ENCODE results near the gene SLC22A23. TPM values are rescaled to one million over a fixed set of nuclear protein-coding genes. Genes with fewer than 3 reads are reported as not detected.

SLC22A23 gene
- total and polyA plus RNA-seq, 2 experiments from 2014 or later = 6.1 to 38.3 TPM

- TF ChIP-seq ETS1 (IDR thresholded peaks at IDR 0.05) = no peak
- no peak for TF ChIP-seq POLR2AphosphoS5 (IDR thresholded peaks at IDR 0.05; ENCODE audit: low read depth)
- no peak for TF ChIP-seq ZNF462 (CRISPR knock-in tag; IDR thresholded peaks at IDR 0.05)
- no peak for TF ChIP-seq ZNF114 (CRISPR knock-in tag; IDR thresholded peaks at IDR 0.05)
- TF ChIP-seq EZH2 (IDR thresholded peaks at IDR 0.05; ENCODE audit: low read depth, unreplicated experiment) = no peak
These were observed 152.9 kb downstream of the SLC22A23 start (continued) for GRCh38 chr6:3303795-3304411.

- peaks cover 6% of the 10 kb centered on the region; the same call in 2 of the 3 replicates for H3K4me1 Mint-ChIP-seq
- peaks cover 3% of the 10 kb centered on the region; the same call in 1 of the 3 replicates for H3K9me3 Mint-ChIP-seq
These were observed 155.3 kb downstream of the SLC22A23 start for GRCh38 chr6:3301506-3301905.

More at GRCh38 chr6:3301506-3301905, 155.3 kb downstream of the SLC22A23 start:
- H3K9me2 ChIP-seq (ENCODE audit: insufficient read depth) = no peaks in the 10 kb centered on the region; the same call in 1 of the 2 replicates
- H3K27ac ChIP-seq (ENCODE audit: low read depth) = no peak overlapping the region
- Mint-ChIP-seq H3K36me3 (ENCODE audit: low read depth) (peaks cover 33% of the 10 kb centered on the region), H3K4me3 (no peak overlapping the region), H3K27me3 (ENCODE audit: insufficient read depth, low read depth, poor library complexity) (peaks cover 13% of the 10 kb centered on the region), H3K27ac (no peak overlapping the region)
- H3F3A ChIP-seq (replicated peaks; ENCODE audit: low read depth) = no peaks in the 10 kb centered on the region
- peaks cover 4% of the 10 kb centered on the region; the same call in 1 of the 2 replicates for H4K20me1 ChIP-seq (replicated peaks; ENCODE audit: insufficient read depth)
- H3K27me3 ChIP-seq (ENCODE audit: insufficient read depth) = no peaks in the 10 kb centered on the region
- H3K4me2 ChIP-seq = no peak overlapping the region
- no peak overlapping the region for H2AFZ ChIP-seq
- H3K4me1 ChIP-seq (ENCODE audit: insufficient read depth) = no peaks in the 10 kb centered on the region
- H3K4me3 ChIP-seq = no peak overlapping the region
- no peak for TF ChIP-seq REST (IDR thresholded peaks at IDR 0.05; ENCODE audit: unreplicated experiment)
- no peak for TF ChIP-seq STAT1 (IDR thresholded peaks at IDR 0.05; ENCODE audit: unreplicated experiment)
- no peak for TF ChIP-seq ZNF114 (CRISPR knock-in tag; IDR thresholded peaks at IDR 0.05)
- TF ChIP-seq NANOG (IDR thresholded peaks at IDR 0.05; ENCODE audit: borderline replicate concordance) = no peak
- TF ChIP-seq CREB1 (CRISPR knock-in tag; IDR thresholded peaks at IDR 0.05; ENCODE audit: low read depth) = no peak
- TF ChIP-seq JUNB (IDR thresholded peaks at IDR 0.05; ENCODE audit: unreplicated experiment) = no peak
- DNase-seq (ENCODE audit: low spot score) (no peak), ATAC-seq (no peak)
- no peaks in the 10 kb centered on the region for H3K79me2 ChIP-seq (replicated peaks; ENCODE audit: insufficient read depth)
- peaks cover 4% of the 10 kb centered on the region; the same call in 1 of the 2 replicates for H3K36me3 ChIP-seq (ENCODE audit: insufficient read depth)
